GM18505 (cell line): ENCODE data around the gene URI1.
"Not testable (repeated sequence)": the region's sequence is repeated elsewhere in the genome, so short reads cannot be mapped to it uniquely, and the experiment has no call there.

Source experiments
- ATAC-seq: cut with Tn5 transposase; IDR thresholded peaks from one replicate; pipeline ENCODE4 v1.9.1; 2021; ENCODE audit not compliant: unreplicated experiment
- POLR2A ChIP-seq: IDR thresholded peaks from 4 replicates; pipeline ENCODE4 v1.6.1; 2011; ENCODE audit warnings: borderline replicate concordance; ENCODE audit not compliant: insufficient read depth, insufficient read length; ENCODE audit errors: extremely low read depth

Gene URI1, protein sequence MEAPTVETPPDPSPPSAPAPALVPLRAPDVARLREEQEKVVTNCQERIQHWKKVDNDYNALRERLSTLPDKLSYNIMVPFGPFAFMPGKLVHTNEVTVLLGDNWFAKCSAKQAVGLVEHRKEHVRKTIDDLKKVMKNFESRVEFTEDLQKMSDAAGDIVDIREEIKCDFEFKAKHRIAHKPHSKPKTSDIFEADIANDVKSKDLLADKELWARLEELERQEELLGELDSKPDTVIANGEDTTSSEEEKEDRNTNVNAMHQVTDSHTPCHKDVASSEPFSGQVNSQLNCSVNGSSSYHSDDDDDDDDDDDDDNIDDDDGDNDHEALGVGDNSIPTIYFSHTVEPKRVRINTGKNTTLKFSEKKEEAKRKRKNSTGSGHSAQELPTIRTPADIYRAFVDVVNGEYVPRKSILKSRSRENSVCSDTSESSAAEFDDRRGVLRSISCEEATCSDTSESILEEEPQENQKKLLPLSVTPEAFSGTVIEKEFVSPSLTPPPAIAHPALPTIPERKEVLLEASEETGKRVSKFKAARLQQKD

DNA sequence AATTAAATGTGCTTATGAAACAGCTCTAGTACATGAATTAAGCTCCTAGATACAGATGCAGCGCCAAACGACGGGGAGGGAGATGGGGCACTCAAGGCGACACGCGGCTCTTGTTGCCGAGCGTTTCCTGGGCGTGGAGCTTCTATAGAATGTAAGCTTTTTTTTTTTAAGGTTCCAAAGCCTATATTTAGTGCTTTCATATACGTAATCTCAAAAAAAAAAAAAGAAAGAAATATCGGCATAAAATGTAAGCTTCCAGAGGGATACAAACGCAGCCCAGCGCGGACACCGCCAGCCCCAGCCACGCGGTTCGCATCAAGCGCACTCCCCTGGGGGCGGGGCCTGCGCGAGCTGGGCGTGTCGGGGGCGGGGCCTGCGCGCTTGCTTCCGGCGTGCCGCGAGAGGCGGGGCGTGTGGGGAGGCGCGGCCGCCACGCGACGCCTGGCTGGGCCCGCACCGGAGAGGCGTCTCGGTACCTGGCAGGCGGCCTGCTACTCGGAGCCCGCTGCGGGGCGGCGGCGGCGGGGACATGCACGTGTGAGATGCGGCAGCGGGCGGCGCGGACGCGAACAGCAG, at the start of gene URI1:
TSS of gene URI1 (plus strand) at position 412 of the 576 bp plus-strand sequence. CDS start 309 bp downstream, outside the sequence.
- peak; percentile 87 for ATAC-seq
- peak; percentile 66 for TF ChIP-seq POLR2A

- TF ChIP-seq POLR2A, result no peak
These were observed 48.3 kb upstream of the URI1 start for GRCh38 chr19:29893606-29894284.

DNA sequence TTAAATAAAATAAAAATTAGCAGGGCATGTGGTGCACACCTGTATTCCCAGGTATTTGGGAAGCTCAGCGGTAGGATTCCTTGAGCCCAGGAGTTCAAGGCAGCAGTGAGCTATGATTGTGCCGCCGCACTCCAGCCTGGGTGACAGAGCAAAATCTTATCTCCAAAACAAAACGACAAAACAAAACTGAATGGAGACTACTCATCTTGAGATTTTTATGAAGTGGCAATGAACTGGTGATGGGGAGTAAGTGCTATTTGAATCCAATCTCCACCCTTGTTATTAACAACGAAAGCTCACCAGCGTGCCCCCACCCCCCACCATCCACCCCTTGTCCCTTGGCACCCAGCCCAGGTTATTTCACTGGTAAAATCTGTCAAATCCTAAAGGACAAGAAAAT, 45.2 kb upstream of the URI1 start:
- no peak for ATAC-seq
- TF ChIP-seq POLR2A, result no peak

More at GRCh38 chr19:29893606-29894284, 48.3 kb upstream of the URI1 start:
- no peak for ATAC-seq

GRCh38 chr19:29897466-29897865, 44.6 kb upstream of the URI1 start:
- no peak for TF ChIP-seq POLR2A
- ATAC-seq, result no peak

DNA sequence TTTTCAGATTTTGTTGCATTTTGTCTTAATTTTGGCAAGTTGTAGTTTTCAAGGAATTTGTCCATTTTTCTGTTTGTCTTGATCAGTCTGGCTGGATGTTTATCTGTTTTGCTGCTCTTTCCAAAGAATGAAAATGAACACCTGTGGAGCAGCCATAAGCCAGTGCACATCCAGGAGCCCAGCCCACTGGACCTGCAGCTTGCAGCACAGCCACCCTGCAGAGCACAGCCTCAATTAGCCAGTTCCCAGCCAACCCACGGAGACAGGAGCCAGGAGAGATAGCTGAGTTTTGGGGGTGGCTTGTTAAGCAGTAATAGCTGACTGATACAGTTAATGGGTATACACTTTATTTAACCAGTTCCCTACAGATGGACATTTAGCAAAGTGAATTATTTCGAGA, 38.0 kb upstream of the URI1 start:
- ATAC-seq, result no peak
- no peak for TF ChIP-seq POLR2A

DNA sequence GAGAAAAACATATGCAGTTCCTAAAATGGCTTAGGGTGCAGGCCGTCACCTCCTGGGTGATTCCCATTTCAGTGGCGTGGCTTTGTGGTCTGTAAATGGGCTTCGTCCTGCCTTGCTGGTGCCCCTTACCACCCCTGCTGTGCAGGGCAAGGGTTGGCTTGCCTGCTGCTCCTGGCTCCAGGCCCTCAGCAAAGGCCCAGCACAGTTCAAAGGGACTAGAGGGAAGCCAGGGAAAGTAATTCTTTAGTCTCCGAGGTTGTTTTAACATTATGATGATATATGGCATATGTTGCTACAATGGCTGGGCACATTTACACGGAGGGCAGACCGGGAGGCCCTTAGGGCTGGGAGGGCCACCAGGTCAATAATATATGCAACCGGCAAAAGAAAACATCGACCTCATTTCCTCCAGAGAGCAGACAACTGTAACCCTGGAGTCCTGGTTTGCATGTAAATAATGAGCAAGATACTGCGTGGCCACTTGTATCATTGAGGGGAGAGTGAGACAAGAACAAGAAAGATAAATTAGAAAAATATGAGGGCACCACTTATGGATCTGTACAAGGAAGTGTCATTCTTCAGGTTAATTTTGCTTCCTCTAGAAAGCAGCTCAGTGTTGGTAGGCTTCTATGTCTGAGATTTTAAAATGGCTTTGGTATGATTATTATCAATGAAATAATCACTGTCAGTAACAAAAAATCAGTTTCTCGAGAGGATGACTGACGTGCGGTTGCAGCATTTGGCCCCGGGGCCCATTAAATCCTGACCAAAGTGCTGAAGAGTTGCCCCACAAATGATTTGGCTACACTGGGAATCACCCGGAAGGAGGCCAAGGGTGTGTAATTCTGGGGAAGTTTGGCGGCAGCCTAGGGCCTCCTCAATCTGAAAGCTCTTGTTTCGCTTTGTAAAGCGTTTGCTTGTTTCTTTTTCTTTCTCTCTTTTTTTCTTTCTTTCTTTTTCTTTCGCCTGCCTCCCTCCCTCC, 32.8 kb upstream of the URI1 start:
- no peak for TF ChIP-seq POLR2A

GRCh38 chr19:29914933-29915332, 27.1 kb upstream of the URI1 start:
- no peak for ATAC-seq
- TF ChIP-seq POLR2A, result no peak

More for the DNA sequence above, 32.8 kb upstream of the URI1 start:
- no peak for ATAC-seq

GRCh38 chr19:29915832-29916231, 26.2 kb upstream of the URI1 start:
- ATAC-seq, result not testable (repeated sequence)

DNA sequence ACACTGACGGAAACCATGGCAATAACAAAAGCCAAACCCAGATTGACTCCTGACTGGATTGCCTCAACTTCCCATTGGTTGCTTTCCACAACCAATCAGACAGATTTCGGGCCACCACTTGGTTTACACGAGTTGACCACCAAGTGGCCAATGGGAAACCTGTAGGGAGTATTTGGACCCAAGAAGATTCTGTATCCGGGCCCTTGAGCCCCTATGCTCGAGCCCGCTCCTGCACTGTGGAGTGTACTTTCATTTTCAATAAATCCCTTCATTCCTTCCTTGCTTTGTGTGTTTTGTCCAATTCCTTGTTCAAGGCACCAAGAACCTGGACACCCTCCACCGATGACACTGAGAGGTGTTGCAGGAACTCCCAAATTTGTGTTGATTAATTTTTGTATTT, 24.1 kb upstream of the URI1 start:
- no peak for ATAC-seq
- no peak for TF ChIP-seq POLR2A

DNA sequence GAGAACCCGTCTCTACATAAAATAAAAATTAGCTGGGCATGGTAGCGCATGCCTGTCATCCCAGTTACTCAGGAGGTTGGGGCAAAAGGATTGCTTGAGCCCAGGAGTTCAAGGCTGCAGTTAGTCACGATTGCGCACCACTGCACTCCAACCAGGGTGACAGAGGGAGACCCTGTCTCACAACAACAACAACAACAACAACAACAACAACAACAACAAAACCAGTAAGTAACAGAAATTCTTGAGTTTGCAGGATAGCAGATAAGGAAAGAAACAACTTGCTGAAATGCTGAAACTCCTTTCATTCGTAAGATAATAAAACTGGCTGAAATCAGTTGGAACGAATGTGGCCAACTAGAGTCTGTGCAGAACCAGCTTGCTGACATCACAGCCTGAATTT, 23.1 kb upstream of the URI1 start:
- TF ChIP-seq POLR2A, result no peak
- ATAC-seq, result no peak

- no peak for TF ChIP-seq POLR2A
- no peak for ATAC-seq
These were observed 19.1 kb upstream of the URI1 start for GRCh38 chr19:29922972-29923371.

- ATAC-seq, result no peak
- TF ChIP-seq POLR2A, result no peak
These were observed 18.4 kb upstream of the URI1 start for GRCh38 chr19:29923653-29924052.
